Activated CD4-positive, alpha-beta T cell treated with anti-CD3 and anti-CD28 coated beads for 24 hours (primary cell): ENCODE data around the gene ESRRA.

Source experiments
- DNase-seq, 2 donors: peaks; one replicate each; pipeline ENCODE4 v3.0.0-alpha.2; 2020; ENCODE audit warnings: low read depth in 2 of 2

The ESRRA gene

DNA sequence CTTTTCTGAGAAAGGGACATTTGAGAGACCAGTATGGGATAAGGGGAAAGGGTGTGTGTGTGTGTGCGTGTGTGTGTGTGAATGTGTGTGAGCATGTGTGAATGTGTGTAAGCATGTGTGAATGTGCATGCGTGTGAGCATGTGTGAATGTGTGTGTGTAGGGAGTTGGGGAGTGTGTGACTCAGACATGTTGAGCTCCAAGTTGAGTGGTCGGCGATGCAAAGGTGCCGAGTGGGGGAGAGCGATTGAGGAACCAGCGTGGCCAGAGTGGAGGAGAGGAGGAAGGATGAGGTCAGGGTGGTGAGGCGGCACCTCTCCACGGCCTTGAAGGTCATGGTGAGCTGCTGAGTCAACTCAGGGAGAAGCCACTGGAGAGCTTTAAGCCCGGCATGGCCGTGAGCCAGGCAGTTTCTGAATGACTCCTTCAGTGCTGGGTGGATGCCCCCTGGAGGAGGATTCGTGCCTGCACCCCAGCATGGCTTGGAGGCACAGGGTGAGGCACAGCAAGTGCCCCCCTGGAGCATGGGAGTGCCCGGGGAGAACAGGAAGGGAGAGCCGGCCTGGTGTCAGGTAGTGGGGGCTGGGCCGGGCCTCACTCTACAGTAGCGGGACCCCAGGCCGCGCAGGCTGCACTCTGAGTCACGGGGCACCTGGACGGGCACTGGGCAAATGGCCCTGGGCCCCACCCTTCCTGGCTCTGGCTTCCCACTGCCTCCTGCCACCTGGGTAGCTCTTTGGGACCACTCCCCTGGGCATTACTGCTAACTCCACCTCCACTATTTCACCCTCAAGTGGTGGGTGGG, 26.4 kb downstream of the ESRRA start:
- DNase-seq = peak; percentile 46 to 69

- no peak for DNase-seq
These were observed 28.2 kb downstream of the ESRRA start for GRCh38 chr11:64333556-64333955.

GRCh38 chr11:64334764-64335735, 29.7 kb downstream of the ESRRA start:
- DNase-seq = no peak

DNA sequence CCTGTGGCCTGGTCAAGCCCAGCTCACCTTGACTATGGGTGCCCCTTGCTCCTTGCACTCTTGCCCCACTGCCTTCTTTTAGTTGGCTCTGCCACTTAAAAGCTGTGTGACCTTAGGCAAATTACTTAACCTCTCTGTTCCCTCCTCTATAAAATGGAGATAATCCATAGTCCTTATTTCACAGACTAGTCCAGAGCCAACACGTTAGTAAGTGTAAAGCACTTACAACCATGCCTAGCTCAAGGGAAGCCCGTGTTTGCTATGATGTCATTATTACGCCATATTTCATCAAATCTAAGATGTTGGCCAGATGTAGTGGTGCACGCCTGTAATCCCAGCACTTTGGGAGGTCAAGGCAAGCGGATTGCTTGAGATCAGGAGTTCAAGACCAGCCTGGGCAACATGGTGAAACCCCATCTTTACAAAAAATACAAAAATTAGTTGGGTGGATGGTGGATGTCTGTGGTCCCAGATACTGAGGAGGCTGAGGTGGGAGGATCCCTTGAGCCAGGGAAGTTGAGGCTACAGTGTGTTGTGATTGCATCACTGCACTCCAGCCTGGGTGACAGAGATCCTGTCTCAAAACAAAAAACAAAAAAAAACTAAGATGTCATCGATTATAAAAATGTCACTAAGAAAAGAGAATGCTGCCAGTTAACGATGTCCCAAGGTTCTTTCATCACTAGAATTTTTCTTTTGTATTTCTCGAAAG, 32.4 kb downstream of the ESRRA start:
- no peak for DNase-seq

DNA sequence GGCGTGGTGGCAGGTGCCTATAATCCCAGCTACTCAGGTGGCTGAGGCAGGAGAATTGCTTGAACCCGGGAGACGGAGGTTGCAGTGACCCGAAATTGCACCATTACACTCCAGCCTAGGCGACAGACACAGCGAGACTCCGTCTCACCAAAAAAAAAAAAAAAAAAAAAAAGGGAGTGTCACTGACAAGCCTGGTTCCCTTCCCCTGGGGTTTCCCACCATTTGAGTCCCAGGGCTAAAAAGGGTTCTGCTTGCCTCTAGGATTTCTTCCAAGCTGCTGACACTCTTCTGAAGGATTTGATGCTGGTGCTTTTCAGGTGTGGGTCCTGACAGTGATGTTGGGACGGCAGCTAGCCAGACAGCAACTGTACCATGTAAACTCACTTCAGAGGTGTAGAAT, 33.4 kb downstream of the ESRRA start:
- no peak for DNase-seq

DNA sequence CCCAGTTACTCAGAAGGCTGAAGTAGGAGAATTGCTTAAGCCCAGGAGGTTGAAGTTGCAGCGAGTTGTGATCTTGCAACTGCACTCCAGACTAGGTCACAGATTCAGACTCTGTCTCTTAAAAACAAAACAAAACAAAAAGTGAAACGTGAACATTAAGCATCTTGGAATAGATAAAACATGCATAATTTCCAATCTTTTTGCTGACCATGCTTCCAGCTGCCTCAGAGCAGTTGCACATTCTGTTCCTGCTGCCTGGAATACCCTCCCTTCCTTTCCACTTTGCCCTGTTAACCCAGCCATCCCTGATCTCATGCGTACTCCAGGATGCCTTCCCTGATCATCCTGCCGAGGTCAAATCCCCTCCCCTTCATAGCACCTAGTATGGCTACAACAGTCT, 34.0 kb downstream of the ESRRA start:
- DNase-seq = no peak

DNA sequence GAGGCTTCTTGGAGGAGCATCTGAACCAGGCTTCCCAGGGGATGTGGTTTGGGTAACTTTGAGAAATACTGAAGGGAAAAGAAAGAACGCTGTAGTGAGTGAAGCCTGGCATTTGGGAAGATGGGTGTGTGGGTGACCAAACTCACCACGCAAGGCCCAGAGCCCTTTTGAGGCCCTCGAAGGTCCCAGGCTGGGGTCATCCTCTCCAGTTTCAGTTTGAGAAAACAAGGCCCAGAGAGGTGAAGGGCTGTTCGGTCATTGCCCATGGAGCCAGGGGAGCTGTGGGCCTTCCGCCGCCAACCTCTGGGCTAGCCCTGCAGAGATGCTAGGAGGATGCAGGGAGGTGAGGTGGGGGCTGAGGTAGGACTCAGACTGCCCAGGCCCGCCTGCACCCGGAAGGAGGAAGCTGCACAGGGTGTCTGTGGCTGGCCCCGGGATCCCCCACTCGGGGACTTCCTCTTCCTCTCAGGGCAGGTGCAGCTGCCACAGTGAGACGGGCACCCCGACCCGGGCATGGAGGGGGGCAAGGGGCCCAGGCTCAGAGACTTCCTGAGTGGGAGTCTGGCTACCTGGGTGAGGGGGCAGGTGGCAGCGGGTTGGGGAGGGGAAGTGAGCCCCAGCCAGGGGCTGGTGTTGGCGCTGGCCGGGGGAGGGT, 34.6 kb downstream of the ESRRA start, which contains the start of gene CCDC88B:
TSS of gene CCDC88B (plus strand) at position 451 of the 655 bp plus-strand sequence. CDS start at position 514, 63 bp downstream.
- DNase-seq = peak; percentile 64 to 68

DNA sequence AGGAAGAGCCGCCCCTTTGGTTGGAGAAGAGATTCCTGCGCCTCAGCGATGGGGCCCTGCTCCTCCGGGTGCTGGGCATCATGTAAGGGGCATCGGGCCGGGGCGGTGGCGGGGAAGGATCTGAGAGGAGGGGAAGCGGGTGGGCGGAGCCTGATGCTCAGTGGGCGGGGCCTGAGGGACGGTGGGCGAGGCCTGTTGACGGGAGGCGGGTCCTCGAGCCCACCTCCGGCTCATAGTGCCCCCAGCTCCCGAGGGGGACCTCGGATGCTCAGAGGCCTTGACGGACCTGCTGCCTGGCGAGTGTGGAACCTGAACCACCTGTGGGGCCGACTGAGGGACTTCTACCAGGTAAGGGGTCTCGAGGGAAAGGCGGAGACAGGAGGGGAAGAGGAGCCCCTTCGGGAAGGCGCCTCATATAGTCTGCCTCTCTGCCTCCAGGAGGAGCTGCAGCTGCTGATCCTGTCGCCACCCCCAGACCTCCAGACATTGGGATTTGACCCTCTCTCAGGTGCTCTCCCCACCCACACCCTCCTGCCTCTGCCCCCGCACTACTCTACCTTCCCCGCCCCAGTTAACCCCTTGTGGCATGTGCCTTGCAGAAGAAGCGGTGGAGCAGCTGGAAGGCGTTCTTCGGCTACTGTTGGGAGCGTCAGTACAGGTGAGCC, 35.5 kb downstream of the ESRRA start:
- DNase-seq = peak; percentile 66 to 79

DNA sequence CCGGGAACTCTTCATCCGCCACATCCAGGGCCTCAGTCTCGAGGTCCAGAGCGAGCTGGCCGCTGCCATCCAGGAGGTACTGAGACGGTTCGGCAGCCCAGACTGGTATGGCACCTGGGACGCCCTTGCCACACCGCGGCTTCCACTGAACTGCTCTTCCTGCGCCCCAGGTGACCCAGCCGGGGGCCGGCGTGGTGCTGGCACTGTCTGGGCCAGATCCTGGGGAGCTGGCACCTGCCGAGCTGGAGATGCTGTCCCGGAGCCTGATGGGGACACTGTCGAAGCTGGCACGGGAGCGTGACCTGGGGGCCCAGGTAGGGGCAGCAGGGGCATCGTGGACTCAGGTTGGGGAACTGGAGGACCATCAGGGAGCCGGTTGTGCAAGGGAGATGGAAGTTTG, 36.1 kb downstream of the ESRRA start:
- DNase-seq = no peak

DNA sequence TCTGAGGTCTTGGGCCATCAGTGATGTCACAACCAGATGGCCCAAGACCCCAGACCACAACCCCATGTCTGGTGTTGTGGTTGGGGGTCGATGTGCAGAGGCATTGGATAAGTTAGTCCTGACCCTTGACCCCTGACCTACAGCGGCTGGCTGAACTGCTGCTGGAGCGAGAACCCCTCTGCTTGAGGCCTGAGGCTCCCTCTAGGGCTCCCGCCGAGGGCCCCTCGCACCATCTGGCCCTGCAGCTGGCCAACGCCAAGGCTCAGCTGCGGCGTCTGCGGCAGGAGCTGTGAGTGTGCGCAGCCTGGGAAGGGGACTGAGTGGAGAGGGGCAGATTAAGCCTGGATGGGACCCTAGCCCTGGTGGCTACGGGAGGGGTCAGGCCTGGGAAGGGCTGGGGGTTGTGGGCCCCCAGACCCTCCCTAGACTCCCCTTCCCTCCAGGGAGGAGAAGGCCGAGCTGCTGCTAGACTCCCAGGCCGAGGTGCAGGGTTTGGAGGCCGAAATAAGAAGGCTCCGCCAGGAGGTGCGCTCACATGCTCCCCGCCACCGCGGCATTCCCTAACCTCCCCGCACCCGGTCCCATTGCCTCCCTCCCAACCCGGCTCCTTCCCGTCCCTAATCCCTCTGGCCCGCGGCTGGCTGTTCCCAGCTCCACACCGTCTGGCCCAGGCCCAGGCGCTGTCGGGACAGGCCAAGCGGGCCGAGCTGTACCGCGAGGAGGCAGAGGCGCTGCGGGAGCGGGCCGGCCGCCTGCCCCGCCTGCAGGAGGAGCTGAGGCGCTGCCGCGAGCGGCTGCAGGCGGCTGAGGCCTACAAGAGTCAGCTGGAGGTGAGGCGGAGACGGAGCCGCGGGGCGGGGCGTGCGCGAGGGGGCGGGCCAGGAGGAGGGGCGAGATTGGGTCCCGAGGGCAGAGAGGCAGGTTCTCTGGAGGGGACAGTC, 36.8 kb downstream of the ESRRA start:
- peak; percentile 86 to 90 for DNase-seq

DNA sequence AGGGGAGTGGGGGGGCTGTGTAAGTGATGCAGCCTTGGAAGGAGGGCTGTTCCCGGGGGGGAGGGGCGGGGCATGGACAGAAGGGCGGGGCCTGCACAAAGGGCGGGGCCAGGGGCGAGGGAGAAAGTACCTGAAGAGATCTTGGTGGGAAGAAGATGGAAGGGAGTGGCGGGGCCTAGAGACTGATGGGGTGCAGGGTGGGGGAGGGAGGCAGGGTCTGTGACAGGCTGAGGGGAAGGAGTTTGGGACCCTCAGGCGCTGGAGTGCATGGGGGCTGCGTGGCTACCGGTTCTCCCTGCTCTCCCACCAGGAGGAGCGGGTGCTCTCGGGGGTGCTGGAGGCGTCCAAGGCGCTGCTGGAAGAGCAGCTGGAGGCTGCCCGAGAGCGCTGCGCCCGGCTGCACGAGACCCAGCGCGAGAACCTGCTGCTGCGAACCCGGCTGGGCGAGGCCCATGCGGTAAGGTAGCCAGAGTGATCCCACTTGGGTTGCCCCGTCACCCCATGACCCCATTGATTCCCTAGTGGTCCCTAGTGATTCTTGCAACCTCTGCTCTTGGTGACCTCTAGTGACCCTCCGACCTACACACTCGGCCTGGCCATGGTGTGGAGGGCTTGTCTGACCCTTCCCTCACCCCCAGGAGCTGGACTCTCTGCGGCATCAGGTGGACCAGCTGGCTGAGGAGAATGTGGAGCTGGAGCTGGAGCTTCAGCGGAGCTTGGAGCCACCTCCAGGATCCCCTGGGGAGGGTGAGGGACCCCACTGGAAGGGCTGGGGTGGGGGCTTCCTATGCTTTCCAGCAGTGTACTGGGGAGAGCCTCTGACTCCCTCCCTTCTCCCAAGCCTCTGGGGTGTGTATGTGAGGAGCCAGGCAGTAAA, 37.8 kb downstream of the ESRRA start:
- no peak for DNase-seq

DNA sequence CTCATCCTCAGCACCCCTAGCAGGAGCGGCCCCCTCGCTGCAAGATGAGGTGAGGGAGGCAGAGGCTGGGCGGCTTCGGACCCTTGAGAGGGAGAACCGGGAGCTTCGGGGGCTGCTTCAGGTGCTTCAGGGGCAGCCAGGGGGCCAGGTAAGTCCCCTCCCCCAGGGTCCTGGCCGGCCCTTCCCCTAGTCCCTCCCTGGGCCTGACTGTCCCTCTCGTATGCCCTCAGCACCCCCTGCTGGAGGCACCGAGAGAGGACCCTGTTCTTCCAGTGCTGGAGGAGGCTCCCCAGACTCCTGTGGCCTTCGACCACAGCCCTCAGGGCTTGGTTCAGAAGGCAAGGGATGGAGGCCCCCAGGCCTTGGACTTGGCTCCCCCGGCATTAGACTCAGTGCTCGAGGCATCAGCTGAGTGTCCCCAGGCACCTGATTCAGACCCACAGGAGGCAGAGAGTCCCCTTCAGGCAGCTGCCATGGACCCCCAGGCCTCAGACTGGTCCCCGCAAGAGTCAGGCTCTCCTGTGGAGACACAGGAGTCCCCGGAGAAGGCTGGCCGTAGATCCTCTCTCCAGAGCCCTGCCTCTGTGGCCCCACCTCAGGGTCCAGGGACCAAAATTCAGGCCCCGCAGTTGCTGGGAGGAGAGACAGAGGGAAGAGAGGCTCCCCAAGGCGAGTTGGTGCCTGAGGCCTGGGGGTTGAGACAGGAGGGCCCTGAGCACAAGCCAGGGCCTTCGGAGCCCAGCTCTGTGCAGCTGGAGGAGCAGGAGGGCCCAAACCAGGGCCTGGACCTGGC, 38.6 kb downstream of the ESRRA start:
- DNase-seq = no peak

DNA sequence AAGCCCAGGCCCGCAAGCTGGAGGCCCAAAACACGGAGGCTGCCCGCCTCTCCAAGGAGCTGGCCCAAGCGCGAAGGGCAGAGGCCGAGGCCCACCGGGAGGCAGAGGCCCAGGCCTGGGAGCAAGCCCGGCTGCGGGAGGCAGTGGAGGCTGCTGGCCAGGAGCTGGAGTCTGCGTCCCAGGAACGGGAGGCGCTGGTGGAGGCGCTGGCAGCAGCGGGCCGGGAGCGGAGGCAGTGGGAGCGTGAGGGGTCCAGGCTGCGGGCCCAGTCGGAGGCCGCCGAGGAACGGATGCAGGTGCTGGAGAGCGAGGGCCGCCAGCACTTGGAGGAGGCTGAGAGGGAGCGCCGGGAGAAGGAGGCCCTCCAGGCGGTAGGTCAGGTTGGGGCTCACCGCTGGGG, 39.5 kb downstream of the ESRRA start:
- no peak for DNase-seq

- DNase-seq = no peak
These were observed 42.0 kb downstream of the ESRRA start for GRCh38 chr11:64347193-64347867.

DNA sequence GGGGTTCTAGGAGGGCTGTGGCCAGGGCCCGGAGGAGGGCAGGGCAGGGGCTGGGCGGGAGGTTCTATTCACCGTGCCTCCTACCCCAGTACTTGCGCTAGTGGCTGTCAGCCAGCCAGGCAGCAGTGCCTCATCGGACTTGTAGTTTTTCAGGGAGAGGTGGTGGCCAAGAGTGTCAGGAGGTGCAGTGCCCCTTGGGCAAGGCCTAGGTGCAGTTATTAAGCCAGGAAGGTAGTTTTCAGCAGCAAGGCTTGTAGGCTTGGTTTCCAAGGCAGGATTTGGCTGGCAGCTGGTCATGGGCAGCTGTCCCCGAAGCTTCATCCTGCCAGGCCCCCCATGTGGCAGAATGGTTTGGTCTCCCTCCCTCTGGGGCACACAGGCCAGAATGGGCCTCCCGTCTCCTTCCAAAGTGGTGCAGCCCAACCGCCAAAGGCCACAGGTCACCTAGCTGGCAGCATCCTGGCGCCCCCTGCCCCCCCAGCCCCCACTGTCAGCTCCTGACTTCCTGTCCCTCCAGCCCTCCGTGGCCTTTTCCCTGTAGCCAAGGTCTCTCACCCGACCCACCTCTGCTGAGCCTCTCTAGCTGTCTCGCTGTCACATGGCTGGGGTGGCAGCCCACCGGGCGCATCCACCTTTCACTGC, 43.2 kb downstream of the ESRRA start:
- DNase-seq = no peak

GRCh38 chr11:64349025-64349387, 43.7 kb downstream of the ESRRA start:
- DNase-seq = no peak

GRCh38 chr11:64349404-64349803, 44.1 kb downstream of the ESRRA start:
- DNase-seq = no peak
